Head of caudate nucleus (tissue), 42 donors: ENCODE results near the gene ARV1.
"Not testable (repeated sequence)": the region's sequence is repeated elsewhere in the genome, so short reads cannot be mapped to it uniquely, and the experiment has no call there.

Experiments
- DNase-seq, 42 donors: peaks; one replicate each; pipeline versions ENCODE4 v3.0.0 to v3.0.0-alpha.2; 2020 to 2021; ENCODE audit warnings: mixed read lengths in 7 of 42
- intact Hi-C: fragments of 100-400 bp; cut with DNase I; formaldehyde crosslinking; loops from one replicate; pipeline ENCODE4 v1.15.0; 2022

The ARV1 gene

DNA sequence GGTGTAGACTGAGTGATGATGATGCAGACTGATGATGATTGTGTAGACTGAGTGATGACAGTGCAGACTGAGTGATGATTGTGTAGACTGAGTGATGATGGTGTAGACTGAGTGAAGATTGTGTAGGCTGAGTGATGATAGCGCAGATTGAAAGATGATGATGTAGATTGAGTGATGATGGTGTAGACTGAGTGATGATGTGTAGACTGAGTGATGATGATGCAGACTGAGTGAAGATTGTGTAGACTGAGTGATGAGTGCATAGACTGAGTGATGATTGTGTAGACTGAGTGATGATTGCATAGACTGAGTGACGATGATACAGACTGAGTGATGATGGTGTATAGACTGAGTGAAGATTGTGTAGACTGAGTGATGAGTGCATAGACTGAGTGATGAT is 32.5 kb downstream of the ARV1 start:
- intact Hi-C loops = no loop called here
- no peak for DNase-seq

DNA sequence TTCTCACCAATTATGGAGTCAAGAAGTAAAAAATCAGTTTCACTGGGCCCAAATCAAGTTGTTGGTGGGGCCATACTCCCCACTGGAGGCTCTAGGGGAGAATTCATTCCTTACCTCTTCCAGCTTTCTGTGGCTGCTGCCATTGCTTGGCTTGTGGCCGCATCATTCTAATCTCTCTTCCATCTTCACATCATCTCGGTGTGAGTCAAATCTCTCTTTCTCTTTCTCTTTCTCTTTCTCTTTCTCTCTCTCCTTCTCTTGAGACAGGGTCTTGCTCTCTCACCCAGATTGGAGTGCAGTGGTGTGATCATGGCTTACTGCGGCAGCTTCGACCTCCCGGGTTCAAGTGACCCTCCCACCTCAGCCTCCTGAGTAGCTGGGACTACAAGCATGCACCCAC is 33.1 kb downstream of the ARV1 start:
- intact Hi-C loops = no loop called here
- DNase-seq = no peak

DNA sequence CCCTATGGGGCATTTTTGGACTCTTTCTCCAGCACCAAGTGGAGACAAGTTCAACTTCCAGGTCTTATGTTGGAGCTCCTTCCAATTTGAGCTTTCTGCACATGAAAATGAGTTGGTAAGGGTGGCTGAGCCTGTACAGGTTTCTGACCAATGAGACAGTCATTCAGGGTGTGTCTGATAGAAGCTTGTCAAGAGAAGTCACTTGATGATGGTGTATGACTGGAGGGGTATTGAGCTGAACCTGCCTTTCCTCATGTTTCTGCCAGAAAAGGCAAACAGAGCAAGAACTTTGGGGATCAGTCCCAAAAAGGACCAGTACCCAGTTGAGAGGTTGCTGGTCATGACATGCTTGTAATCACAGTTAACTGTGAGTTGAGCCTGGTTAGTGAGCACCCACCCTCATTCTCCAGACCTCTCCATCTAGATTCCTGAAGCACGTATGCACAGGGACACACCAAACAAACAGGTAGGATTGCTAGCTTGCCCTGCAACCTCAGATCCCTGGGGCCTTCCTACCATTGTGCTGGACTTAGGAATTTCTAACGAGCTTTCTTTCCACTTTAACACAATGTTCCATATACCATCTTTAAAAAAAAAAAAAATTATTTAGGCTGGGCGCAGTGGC is 34.6 kb downstream of the ARV1 start:
- DNase-seq = no peak
- intact Hi-C loops = no loop called here

DNA sequence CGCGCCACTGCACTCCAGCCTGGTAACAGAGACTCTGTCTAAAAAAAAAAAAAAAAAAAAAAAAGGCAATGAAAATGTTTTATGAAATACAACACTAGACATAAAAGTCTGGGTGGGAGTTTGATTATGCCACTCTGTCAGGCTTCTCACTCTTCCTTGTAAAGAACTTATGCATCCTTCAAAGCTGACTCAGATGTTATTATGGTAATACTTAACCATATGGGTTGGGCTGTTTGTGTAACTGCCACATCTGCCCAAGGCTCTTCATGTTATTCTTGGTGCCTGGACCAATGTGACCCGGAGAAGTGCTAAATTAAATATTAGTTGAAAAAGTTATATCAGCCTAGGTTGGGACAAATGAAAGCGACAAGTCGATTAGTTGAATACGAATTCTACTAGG is 37.3 kb downstream of the ARV1 start:
- intact Hi-C loops = no loop called here
- DNase-seq = peak in 1 of 42 donors; percentile 13

DNA sequence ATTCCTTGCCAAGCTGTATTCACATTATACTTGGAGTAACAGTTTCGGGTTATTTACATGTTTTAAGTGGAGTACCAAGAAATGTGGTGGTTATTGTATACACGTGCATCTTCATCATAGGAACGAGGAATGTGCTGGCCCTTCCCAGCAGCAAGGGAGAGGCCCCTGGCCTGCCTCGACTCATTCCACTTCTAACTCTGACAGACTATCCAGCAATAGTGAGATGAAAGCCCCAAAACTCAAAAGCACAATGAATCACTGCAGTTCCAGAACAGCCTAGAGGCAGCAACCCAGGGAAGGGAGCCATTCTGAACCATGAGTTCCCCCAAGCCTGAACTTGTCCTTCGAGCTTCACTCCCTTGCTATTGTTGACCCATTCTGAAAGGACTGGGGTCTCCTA is 38.1 kb downstream of the ARV1 start:
- DNase-seq = no peak
- intact Hi-C loops = no loop called here

DNA sequence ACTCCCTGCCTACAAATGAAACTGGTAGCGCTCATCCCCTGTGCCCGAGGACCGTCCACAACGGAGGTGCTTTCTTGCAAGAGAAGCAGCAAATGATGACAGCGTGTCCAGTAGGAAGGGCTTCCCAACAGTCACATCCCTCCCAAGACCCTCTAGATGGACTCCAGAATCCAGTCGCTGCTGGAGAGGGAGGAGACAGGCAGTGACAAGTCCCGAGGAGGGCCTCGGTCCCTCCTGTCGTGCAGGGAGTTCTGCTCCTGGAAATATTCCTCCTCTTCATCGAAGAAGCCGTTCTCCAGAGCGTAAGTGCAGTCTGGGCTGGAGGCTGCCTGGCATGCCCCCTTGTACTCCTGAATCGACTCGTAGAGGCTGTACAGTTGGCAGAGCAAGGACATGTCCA is 40.8 kb downstream of the ARV1 start:
- intact Hi-C loops = no loop called here
- DNase-seq = no peak

DNA sequence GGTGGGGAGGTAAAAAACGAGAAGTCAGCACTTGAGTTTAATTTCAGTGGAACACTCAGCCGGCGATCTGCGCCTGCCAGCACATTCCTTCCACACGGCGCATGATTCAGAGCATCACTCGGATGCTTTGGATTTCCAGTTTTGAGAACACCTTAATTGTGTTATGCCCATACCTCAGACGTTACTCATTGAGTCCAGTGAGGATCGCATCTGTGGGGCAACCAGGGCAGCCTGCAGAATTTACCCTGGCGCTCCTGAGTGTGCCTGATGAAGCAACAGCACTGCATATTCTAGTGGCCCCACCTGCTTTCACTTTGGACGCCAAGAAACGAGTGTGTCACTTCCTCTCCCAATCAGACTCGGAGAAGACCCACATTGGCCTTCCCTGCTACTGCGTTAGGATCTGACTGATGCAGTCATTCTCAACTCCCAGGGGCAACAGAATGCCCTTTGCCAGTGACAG is 41.3 kb downstream of the ARV1 start:
- DNase-seq = no peak

DNA sequence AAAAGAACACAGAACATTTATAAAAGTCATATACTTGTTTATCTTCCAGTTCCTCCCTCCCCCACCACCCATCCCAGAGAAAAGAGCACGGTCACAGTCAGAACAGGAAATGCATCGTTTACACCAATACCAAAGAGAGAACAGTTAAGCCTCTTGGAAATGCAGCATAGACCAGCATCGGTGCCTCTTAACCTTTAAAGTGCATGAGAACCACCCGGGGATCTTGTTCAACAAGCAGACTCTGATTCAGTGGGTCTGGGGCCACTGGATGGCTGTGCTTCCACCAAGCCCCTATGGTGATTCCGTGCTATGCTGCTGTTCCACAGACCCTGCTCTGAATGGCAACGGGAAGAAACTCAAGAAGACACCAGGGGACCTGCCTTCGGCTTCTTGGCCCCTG is 41.9 kb downstream of the ARV1 start:
- intact Hi-C loops = no loop called here
- no peak for DNase-seq

More for the DNA sequence above, 41.3 kb downstream of the ARV1 start:
- intact Hi-C loops = no loop called here

DNA sequence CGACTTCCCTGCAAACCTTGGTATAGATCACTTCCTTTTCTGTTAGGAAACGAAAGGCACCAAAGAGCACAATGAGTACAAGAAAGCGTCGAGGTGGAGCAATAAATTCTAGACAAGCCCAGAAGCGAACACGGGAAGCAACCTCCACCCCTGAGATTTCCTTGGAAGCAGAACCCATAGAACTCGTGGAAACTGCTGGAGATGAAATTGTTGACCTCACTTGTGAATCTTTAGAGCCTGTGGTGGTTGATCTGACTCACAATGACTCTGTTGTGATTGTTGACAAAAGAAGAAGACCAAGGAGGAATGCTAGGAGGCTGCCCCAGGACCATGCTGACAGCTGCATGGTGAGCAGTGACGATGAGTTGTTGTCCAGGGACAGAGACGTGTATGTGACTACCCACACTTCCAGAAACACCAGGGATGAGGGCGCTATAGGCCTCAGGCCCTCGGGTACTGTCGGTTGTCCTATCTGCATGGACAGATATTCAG is 42.7 kb downstream of the ARV1 start:
- intact Hi-C loops = no loop called here
- no peak for DNase-seq

DNA sequence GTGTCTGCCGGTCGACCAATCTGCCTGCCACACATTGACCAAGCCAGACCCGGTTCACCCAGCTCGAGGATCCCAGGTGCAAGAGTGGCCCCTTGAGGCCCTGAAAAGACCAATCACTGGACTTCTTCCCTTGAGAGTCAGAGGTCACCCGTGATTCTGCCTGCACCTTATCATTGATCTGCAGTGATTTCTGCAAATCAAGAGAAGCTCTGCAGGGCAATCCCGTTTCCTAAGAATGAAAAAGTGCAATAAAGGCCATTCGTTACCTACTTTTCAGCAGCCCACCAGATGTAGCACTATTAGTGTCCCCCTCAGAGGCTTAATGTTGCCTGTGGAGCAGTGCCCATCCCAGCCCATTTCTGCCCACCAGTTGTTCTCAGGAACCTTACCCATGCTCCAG is 43.6 kb downstream of the ARV1 start:
- intact Hi-C loops, DNase-seq: not testable (repeated sequence)

DNA sequence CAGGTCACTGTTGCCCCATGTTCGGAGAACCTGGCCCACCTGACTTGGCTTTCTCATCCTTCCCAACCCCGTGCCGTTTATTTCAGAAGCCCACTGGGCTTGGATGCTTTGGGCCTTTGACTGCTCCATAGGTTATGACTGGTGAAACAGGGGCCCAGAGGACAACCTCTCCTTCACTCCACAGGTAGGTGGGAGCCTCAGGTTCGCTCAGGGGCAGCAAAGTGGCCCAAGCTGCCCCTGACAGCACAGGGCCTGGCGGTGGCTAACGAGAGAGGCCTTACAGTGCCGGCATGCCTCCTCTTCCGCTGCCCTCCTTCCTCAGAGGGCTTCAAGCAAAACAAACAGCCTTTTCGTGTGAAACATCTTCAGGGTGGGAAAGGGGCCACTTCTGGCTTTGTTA is 44.3 kb downstream of the ARV1 start:
- intact Hi-C loops = no loop called here
- DNase-seq = no peak

DNA sequence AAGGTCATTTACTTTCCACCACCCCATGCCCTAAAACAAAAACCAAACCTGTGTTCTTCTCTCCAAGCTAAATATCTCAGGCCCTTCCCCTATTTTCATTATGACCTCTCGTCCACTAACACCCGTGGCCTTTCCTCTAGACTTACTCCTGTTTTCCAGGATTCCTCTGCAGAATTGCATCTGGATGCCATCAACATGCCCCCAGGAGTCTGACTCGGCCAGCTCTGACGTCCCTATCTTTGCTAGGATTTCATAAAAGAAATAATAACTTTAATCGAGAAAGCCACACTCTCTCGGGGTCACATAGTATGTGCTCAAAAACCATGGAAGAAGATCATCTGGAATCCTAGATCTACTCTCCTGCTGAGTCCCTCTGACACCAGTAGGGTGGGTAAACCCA is 47.7 kb downstream of the ARV1 start:
- intact Hi-C loops = no loop called here
- DNase-seq = no peak

DNA sequence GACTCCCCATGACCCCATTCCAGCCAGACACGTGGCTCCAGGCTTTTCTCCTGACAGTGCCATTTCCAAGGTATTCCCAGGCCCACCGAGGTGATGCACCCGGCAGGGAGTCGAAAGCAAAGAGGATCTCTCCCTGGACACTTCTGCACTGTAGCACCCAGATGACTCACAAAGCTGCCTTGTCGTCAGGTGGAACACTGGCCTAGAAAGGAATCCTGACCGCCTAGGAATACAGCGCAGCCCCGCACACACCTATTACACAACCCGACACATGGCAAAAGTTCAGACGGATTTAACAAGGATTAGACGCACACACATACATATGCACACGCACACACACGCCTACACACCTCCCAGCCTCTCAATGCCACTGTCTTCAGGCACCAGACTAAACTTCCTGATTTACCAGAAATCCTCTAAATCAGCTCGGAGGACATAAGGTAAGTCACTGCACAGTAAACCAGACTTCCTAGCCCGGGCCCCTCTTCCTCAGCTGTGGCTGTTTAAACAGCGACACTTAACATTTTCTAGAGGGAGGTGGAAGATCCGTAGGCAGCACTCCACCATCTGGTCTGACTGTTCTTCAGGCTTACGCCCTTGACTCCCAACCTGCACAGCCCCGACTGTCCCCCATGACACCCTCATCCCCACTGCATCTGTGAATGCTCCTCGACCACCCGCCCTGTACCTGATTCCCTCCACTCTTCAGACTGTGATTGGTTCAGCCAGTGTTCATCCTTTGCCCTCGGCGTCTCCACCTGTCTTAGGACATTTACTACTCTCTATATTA is 48.4 kb downstream of the ARV1 start:
- intact Hi-C loops = no loop called here
- peak in 1 of 42 donors; percentile 39 for DNase-seq

DNA sequence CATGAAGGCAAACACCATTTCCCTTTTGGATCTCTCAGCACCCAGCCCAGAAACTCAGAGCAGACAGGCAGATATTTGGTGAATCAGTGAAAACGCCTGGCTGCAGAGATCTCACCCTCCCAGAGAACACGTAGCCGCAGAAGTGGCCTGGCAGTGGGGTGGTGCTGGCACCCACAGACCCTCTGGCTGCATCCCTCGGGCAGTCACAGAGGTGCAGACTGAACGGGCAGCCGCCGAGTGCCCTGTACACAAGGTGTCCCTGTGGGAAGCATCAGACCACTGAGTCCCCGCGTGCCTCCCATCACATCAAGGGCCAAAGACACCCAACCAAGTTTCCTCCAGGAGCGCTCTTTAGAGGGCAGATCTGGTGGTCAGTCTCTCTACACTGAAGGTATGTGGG is 49.1 kb downstream of the ARV1 start:
- intact Hi-C loops = no loop called here
- no peak for DNase-seq

DNA sequence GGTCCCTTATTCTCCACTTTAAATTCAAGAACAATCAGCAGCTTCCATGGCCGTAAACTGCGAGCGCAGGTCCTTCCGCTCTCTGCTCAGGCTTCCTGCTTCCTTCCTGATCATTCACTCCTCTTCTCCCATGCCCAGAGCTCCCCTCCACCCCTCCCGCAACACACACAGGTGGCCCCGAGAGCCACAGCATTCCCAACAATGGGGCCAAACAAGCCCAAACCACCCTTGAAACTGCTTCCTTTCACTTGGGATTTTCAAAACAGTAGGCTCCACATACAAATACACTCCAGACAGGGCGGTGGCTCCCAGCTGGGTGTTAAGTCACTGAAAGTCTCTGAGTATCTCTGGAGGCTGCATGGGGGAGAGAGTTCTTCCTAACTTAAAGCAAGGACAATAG is 49.8 kb downstream of the ARV1 start:
- intact Hi-C loops = no loop called here
- DNase-seq = peak in 1 of 42 donors; percentile 25

DNA sequence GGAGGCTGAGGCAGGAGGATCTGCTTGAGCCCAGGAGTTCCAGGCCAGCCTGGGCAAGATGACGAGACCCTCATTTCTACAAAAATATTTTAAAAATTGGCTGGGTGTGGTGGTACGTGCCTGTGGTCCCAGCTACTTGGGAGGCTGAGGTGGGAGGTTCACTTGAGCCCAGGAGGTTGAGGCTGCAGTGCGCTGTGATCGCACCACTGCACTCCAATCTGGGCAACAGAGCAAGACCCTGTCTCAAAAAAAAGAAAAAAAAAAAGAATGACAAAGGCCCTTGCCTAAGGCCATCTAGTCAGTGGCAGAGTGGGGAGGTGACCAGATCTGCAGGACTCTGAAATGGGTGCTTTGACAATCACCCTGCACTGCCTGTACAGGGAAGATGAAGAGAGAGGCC is 50.4 kb downstream of the ARV1 start:
- DNase-seq, intact Hi-C loops: not testable (repeated sequence)

DNA sequence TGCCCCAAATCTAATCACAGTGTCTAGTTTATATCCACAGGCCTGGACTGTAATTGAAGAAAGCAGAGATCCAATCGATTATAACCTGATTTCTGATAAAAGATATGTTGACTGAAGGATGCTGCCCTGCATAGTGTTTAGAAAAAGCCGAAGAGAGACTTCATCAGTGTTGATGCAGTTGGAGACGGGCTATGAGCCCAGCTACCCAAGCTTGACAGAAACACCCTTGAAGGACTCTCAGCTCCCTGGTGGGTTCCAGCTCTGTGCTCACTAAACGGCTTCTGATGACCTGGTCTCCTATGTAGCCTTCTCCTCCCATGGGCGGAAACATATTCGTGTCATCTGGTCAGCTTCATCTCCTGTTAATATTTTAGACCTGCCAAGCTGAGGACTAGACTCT is 50.9 kb downstream of the ARV1 start:
- DNase-seq = peak in 1 of 42 donors; percentile 3
- intact Hi-C loops = no loop called here

DNA sequence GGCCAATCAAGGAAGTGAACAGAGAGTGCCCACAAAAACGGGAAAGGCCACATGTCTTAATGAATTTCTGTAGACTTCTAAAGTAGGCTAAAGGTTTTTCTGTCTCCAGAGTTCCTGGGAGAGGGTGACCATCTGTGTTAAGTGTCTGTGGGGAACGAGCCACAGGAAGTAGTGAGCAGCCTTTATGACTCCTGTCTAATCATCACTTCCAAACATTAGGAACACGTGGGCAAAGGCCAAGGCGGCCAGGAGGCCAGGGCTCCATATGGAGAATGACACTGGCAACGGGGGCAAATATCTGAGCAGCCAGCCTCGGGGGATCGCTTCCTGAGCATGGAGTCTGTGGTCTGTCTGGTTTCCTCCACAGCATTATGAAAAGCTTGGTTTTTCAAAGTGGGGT is 54.1 kb downstream of the ARV1 start:
- intact Hi-C loops = no loop called here
- no peak for DNase-seq

DNA sequence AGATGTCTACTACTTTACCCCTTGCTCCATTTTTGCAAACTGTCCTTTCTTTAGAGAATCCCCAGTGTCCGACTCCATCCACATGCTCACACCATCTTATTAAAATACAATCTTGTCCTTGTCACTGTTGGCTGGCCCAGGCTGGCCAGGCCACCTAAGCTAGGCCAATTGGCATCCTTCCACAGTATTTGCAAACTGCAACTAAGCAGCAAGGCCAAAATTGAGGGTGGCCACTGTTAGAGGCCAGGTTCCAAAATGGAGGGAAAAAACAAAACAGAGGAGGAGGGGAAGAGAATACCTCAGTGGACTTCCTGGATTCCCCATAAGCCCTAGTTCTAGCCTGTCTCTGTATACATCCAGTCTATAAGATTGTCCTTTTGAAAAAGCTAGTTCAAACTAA is 56.9 kb downstream of the ARV1 start:
- DNase-seq = peak in 1 of 42 donors; percentile 32
- intact Hi-C loops = no loop called here

DNA sequence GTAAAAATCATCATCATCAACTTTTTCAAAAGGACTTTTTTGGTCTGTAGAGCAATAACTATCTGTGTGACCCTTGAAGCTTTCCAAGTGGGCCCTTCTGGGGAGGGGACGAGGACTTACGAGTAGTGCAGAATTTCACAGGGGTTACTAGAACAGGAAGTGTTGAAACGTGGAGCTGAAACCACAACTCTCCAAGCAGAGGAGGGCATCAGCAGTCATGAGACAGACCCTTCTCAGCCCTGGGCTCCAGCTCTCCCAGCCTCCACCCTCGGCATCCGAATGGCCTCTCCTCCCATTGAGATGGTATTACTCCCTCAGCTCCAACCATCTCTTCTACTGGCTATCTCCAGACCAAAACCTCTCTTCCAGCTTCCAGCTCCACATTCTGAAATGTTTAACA is 57.5 kb downstream of the ARV1 start:
- peak in 9 of 42 donors; percentile 9 to 51 (median 22) for DNase-seq
- intact Hi-C loops = no loop called here
